Activated naive CD4-positive, alpha-beta T cell (primary cell): ENCODE results near the gene INPP5A.

Source experiments
- DNase-seq, 4 experiments: peaks; one replicate each; lab custom pipeline; 2025; lab: John Stamatoyannopoulos, UW

Gene INPP5A

GRCh38 chr10:132535065-132535651, 2.4 kb upstream of the INPP5A start:
- DNase-seq, result no peak

- no peak for DNase-seq
These were observed 1.2 kb upstream of the INPP5A start for GRCh38 chr10:132536241-132536876.

GRCh38 chr10:132536877-132537683, 507 bp upstream of the INPP5A start:
- peak; percentile 100 for DNase-seq

GRCh38 chr10:132538031-132538789, 623 bp downstream of the INPP5A start:
- no peak for DNase-seq

GRCh38 chr10:132538790-132539421, 1.3 kb downstream of the INPP5A start:
- no peak for DNase-seq

- DNase-seq, result peak in 2 of 4 experiments; percentile 24 to 40
These were observed 1.8 kb downstream of the INPP5A start for GRCh38 chr10:132539431-132539839.

- DNase-seq, result no peak
These were observed 2.3 kb downstream of the INPP5A start for GRCh38 chr10:132539894-132540293.

- DNase-seq, result peak in 1 of 4 experiments; percentile 11
These were observed 2.9 kb downstream of the INPP5A start for GRCh38 chr10:132540456-132540855.

- no peak for DNase-seq
These were observed 3.5 kb downstream of the INPP5A start for GRCh38 chr10:132541129-132541528.

GRCh38 chr10:132541601-132542011, 4.0 kb downstream of the INPP5A start:
- no peak for DNase-seq

- DNase-seq, result no peak
These were observed 4.6 kb downstream of the INPP5A start for GRCh38 chr10:132542086-132542775.

- no peak for DNase-seq
These were observed 5.2 kb downstream of the INPP5A start for GRCh38 chr10:132542819-132543218.

- DNase-seq, result no peak
These were observed 6.5 kb downstream of the INPP5A start for GRCh38 chr10:132543916-132544743.

GRCh38 chr10:132544744-132545658, 7.4 kb downstream of the INPP5A start:
- DNase-seq, result no peak

GRCh38 chr10:132545659-132546367, 8.2 kb downstream of the INPP5A start:
- no peak for DNase-seq

GRCh38 chr10:132546567-132547420, 9.2 kb downstream of the INPP5A start:
- DNase-seq, result no peak

GRCh38 chr10:132547421-132547861, 9.9 kb downstream of the INPP5A start:
- peak in 1 of 4 experiments; percentile 35 for DNase-seq
